Measurements from ENCODE around the gene YIPF3.

The YIPF3 gene

DNA sequence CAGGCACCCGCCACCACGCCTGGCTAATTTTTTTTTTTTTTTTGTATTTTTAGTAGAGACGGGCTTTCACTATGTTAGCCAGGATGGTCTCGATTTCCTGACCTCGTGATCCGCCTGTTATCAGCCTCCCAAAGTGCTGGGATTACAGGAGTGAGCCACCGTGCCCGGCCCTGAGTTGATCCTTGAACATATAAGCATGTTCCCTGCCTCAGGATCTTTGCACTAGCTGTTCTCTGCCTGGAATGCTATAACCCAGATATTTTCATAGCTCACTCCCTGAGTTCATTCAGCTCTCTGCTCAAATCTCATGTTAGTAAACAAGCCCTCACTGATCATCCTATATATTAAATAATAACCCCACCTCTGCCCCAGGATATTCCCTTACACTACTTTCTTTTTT, 52.4 kb downstream of the YIPF3 start:
- DNase-seq (ENCODE audit: low spot score) = no peak

- DNase-seq (ENCODE audit: low spot score) = no peak
These were observed 54.8 kb downstream of the YIPF3 start for GRCh38 chr6:43461936-43462335.

All from SW480 (cell line).